Endothelial cell (in vitro differentiated cells): ENCODE data around the gene CCDC17. TPM values are rescaled to one million over a fixed set of nuclear protein-coding genes. Genes with fewer than 3 reads are reported as not detected.

Source experiments
- DNase-seq: peaks from one replicate; pipeline ENCODE4 v3.0.0; 2021; ENCODE audit warnings: low spot score
- H3K27ac Mint-ChIP-seq: one replicate; pipeline ENCODE4 v1.8.0; 2021; ENCODE audit warnings: mixed read lengths, inconsistent platforms; ENCODE audit not compliant: unreplicated experiment
- H3K27me3 Mint-ChIP-seq: one replicate; pipeline ENCODE4 v1.8.0; 2021; ENCODE audit warnings: mild to moderate bottlenecking, moderate library complexity, mixed read lengths, inconsistent platforms; ENCODE audit not compliant: unreplicated experiment
- H3K36me3 Mint-ChIP-seq: one replicate; pipeline ENCODE4 v1.8.0; 2021; ENCODE audit warnings: mild to moderate bottlenecking, low read depth, mixed read lengths, inconsistent platforms; ENCODE audit not compliant: unreplicated experiment
- H3K4me1 Mint-ChIP-seq: one replicate; pipeline ENCODE4 v1.8.0; 2021; ENCODE audit warnings: mild to moderate bottlenecking, mixed read lengths, inconsistent platforms; ENCODE audit not compliant: unreplicated experiment
- H3K4me3 Mint-ChIP-seq: one replicate; pipeline ENCODE4 v1.8.0; 2021; ENCODE audit warnings: mild to moderate bottlenecking, mixed read lengths, inconsistent platforms; ENCODE audit not compliant: unreplicated experiment
- H3K9me3 Mint-ChIP-seq: one replicate; pipeline ENCODE4 v1.8.0; 2021; ENCODE audit warnings: mixed read lengths, inconsistent platforms; ENCODE audit not compliant: unreplicated experiment
- total RNA-seq: library from RNA; stranded (reverse); fragmentation: NEBNext Ultra II Directional; extraction: Animal tissue kit (Norgen Biotek cat#: 25700); gene quantifications from one replicate; pipeline ENCODE4 v1.2.1, GENCODE V29; 2021; ENCODE audit not compliant: unreplicated experiment
- TF ChIP-seq, protein P1 (sequence below): fragments of 200-600 bp; sonication (generic); IDR thresholded peaks from one replicate; pipeline ENCODE4 v1.5.0; 2021; ENCODE audit warnings: antibody characterized with exemption; ENCODE audit not compliant: unreplicated experiment

Gene CCDC17
- total RNA-seq, 1 donor from 2014 or later, result 3.9 TPM

- H3K36me3 Mint-ChIP-seq, result peaks cover 31% of the 10 kb centered on the region
- H3K27ac Mint-ChIP-seq, result no peak overlapping the region
- no peaks in the 10 kb centered on the region for H3K9me3 Mint-ChIP-seq
These were observed 10.8 kb downstream of the CCDC17 start for GRCh38 chr1:45612941-45613579.

GRCh38 chr1:45610589-45611226 is 13.1 kb downstream of the CCDC17 start:
- TF ChIP-seq, protein P1, sequence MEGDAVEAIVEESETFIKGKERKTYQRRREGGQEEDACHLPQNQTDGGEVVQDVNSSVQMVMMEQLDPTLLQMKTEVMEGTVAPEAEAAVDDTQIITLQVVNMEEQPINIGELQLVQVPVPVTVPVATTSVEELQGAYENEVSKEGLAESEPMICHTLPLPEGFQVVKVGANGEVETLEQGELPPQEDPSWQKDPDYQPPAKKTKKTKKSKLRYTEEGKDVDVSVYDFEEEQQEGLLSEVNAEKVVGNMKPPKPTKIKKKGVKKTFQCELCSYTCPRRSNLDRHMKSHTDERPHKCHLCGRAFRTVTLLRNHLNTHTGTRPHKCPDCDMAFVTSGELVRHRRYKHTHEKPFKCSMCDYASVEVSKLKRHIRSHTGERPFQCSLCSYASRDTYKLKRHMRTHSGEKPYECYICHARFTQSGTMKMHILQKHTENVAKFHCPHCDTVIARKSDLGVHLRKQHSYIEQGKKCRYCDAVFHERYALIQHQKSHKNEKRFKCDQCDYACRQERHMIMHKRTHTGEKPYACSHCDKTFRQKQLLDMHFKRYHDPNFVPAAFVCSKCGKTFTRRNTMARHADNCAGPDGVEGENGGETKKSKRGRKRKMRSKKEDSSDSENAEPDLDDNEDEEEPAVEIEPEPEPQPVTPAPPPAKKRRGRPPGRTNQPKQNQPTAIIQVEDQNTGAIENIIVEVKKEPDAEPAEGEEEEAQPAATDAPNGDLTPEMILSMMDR, result no peak
- DNase-seq, result no peak
- Mint-ChIP-seq H3K9me3 (no peaks in the 10 kb centered on the region), H3K36me3 (peaks cover 24% of the 10 kb centered on the region), H3K4me1 (peaks cover 19% of the 10 kb centered on the region), H3K27ac (no peak overlapping the region), H3K27me3 (peaks cover 5% of the 10 kb centered on the region), H3K4me3 (no peak overlapping the region)

More at GRCh38 chr1:45612941-45613579, 10.8 kb downstream of the CCDC17 start:
- TF ChIP-seq, protein P1, result no peak
- Mint-ChIP-seq H3K4me1 (peaks cover 9% of the 10 kb centered on the region), H3K27me3 (peaks cover 3% of the 10 kb centered on the region), H3K4me3 (peak overlapping the region; percentile 28)
- DNase-seq, result no peak

DNA sequence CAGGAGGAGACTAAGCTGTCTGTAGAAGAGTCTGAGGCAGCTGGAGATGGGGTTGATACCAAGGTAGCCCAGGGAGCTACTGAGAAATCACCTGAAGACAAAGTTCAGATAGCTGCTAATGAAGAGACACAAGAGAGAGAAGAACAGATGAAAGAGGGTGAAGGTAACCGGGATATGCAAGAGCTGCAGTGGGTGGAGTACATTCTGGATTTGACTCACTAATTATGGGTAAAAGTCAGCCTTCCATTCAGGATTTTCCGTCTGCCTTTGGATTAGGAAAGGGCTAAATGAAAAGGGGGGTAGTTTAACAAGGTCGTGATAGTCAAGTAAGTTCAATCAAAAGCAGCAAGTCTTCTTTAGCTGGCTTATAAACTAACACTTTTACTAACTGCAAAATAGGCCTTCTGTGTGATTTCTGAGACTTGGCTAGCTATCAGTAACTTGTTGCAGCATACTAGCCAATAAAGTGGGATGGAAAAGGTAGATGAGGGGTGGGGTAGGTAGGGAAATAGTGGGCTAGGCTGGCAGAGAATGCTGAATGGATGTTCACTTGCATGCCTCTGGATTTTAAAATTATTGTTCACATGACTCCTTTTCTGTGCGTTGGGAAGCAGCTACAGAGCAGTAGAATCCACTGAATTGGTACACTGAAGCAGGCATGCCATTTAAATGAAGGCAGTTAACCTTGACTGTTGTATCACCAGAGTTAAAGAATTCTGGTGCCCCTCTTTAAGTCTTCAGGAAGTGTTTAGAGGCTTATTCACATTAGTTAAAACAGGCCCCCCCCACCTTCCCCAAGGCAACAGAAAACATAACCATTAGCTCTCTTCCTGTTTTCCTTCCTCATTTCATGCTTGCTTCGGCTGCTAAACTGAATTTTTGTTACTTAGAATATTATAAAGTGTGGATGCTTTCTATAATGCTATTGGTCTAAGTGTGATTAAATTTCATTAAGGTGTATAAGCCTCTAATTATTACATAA is 15.4 kb downstream of the CCDC17 start:
- peaks cover 22% of the 10 kb centered on the region for H3K36me3 Mint-ChIP-seq

DNA sequence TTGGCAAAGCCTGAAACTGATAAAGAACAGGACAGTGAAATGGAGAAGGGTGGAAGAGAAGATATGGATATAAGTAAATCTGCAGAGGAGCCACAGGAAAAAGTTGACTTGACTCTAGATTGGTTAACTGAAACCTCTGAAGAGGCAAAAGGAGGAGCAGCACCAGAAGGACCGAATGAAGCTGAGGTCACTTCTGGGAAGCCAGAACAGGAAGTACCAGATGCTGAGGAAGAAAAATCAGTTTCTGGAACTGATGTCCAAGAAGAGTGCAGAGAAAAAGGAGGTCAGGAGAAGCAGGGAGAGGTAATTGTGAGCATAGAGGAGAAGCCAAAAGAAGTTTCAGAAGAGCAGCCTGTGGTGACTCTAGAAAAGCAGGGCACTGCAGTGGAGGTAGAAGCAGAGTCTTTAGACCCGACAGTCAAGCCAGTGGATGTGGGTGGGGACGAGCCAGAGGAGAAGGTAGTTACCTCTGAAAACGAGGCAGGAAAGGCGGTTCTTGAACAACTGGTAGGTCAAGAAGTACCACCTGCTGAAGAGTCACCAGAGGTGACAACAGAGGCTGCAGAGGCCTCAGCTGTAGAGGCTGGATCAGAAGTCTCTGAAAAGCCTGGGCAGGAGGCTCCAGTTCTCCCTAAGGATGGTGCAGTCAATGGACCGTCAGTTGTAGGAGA is 16.3 kb downstream of the CCDC17 start:
- peaks cover 5% of the 10 kb centered on the region for H3K27me3 Mint-ChIP-seq
- no peak for DNase-seq
- peaks cover 18% of the 10 kb centered on the region for H3K36me3 Mint-ChIP-seq
- peak overlapping the region; percentile 8 for H3K4me3 Mint-ChIP-seq
- TF ChIP-seq, protein P1, result no peak
- H3K9me3 Mint-ChIP-seq, result no peaks in the 10 kb centered on the region
- H3K27ac Mint-ChIP-seq, result peak overlapping the region; percentile 84
- peaks cover 19% of the 10 kb centered on the region for H3K4me1 Mint-ChIP-seq

More for the DNA sequence above, 15.4 kb downstream of the CCDC17 start:
- TF ChIP-seq, protein P1, result no peak
- Mint-ChIP-seq H3K4me1 (peaks cover 19% of the 10 kb centered on the region), H3K4me3 (peak overlapping the region; percentile 13), H3K9me3 (no peaks in the 10 kb centered on the region), H3K27ac (peak overlapping the region; percentile 84), H3K27me3 (peaks cover 5% of the 10 kb centered on the region)
- no peak for DNase-seq
